GM19239 (cell line): ENCODE data around the gene OSBPL10.

Experiments
- DNase-seq: peaks from one replicate; pipeline ENCODE4 v3.0.0; 2011; ENCODE audit warnings: low spot score; ENCODE audit not compliant: insufficient read length
- FAIRE-seq: peaks from 2 replicates; lab custom pipeline; 2011; peaks lifted over from hg19 to GRCh38; lab: Jason Lieb, UNC

The OSBPL10 gene

GRCh38 chr3:31831591-31831990, 149.5 kb downstream of the OSBPL10 start:
- no peak for DNase-seq
- FAIRE-seq, result no peak

GRCh38 chr3:31829826-31830426, 151.1 kb downstream of the OSBPL10 start:
- FAIRE-seq (no peak), DNase-seq (no peak)

- FAIRE-seq (no peak), DNase-seq (no peak)
Measured at GRCh38 chr3:31829010-31829409, 152.1 kb downstream of the OSBPL10 start.

- DNase-seq (no peak), FAIRE-seq (no peak)
Measured at GRCh38 chr3:31828007-31828406, 153.1 kb downstream of the OSBPL10 start.

- DNase-seq, result no peak
- FAIRE-seq, result no peak
Measured at GRCh38 chr3:31823184-31823583, 157.9 kb downstream of the OSBPL10 start.

GRCh38 chr3:31821118-31821517, 159.9 kb downstream of the OSBPL10 start:
- FAIRE-seq, result no peak
- DNase-seq, result no peak

- DNase-seq, result no peak
- no peak for FAIRE-seq
Measured at GRCh38 chr3:31819441-31819840, 161.6 kb downstream of the OSBPL10 start.

GRCh38 chr3:31817411-31817966, 163.6 kb downstream of the OSBPL10 start:
- DNase-seq, result no peak
- no peak for FAIRE-seq

GRCh38 chr3:31815631-31816440, 165.2 kb downstream of the OSBPL10 start:
- no peak for FAIRE-seq
- DNase-seq, result no peak

- FAIRE-seq (no peak), DNase-seq (no peak)
Measured at GRCh38 chr3:31815006-31815405, 166.1 kb downstream of the OSBPL10 start.

GRCh38 chr3:31813686-31814085, 167.4 kb downstream of the OSBPL10 start:
- DNase-seq (no peak), FAIRE-seq (no peak)

- FAIRE-seq (no peak), DNase-seq (no peak)
Measured at GRCh38 chr3:31813197-31813596, 167.9 kb downstream of the OSBPL10 start.

GRCh38 chr3:31810991-31811433, 170.1 kb downstream of the OSBPL10 start:
- FAIRE-seq, result no peak
- no peak for DNase-seq

GRCh38 chr3:31808143-31808720, 172.8 kb downstream of the OSBPL10 start:
- DNase-seq (no peak), FAIRE-seq (no peak)

- no peak for FAIRE-seq
- no peak for DNase-seq
Measured at GRCh38 chr3:31804251-31805051, 176.6 kb downstream of the OSBPL10 start.

- DNase-seq, result no peak
- no peak for FAIRE-seq
Measured at GRCh38 chr3:31802981-31803740, 177.9 kb downstream of the OSBPL10 start.

GRCh38 chr3:31800436-31800835, 180.6 kb downstream of the OSBPL10 start:
- DNase-seq (no peak), FAIRE-seq (no peak)

GRCh38 chr3:31798840-31799239, 182.2 kb downstream of the OSBPL10 start:
- FAIRE-seq, result no peak

GRCh38 chr3:31793821-31794220, 187.2 kb downstream of the OSBPL10 start:
- no peak for FAIRE-seq
- DNase-seq, result no peak

More at GRCh38 chr3:31798840-31799239, 182.2 kb downstream of the OSBPL10 start:
- no peak for DNase-seq

- FAIRE-seq, result no peak
Measured at GRCh38 chr3:31791090-31791430, 190.0 kb downstream of the OSBPL10 start.

More at GRCh38 chr3:31791090-31791430, 190.0 kb downstream of the OSBPL10 start:
- no peak for DNase-seq
